ENCODE results near the gene BNIPL.

BNIPL gene

DNA sequence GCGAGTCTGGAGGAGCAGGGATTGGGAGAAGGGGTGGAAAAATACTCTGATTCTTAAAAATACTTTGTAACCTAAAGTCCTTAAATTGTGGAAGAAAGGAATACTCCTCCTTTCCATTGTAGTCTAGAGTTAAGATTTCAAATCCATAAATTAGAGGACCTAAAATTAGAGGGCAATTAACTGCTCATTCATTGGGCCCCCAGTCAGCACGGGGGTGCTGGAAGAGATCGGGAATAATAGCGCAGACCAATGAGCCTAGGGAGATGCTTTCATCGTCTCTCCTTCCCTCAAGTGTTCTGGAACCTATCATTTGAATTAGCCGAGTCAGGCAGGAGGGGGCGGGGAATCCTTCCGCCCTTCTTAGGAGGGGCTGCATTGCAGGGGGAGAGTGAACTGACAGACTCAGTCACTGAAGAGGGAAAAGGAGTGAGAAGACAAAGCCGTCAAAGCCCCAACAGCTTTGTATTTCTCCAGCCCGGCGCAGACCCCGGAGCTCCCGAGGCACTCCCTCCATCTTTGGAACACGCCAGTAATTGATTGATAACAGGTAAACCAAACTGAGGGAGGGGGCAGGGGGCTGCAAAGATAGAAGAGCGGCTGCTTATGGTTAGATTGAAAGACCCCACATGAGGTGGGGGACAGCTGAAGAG lies 23.7 kb downstream of the BNIPL start, which contains the start of gene MLLT11:
TSS of gene MLLT11 (plus strand) at position 391 of the 650 bp plus-strand sequence. CDS start 6,828 bp downstream, outside the sequence.
- DNase-seq, result peak; percentile 85

DNA sequence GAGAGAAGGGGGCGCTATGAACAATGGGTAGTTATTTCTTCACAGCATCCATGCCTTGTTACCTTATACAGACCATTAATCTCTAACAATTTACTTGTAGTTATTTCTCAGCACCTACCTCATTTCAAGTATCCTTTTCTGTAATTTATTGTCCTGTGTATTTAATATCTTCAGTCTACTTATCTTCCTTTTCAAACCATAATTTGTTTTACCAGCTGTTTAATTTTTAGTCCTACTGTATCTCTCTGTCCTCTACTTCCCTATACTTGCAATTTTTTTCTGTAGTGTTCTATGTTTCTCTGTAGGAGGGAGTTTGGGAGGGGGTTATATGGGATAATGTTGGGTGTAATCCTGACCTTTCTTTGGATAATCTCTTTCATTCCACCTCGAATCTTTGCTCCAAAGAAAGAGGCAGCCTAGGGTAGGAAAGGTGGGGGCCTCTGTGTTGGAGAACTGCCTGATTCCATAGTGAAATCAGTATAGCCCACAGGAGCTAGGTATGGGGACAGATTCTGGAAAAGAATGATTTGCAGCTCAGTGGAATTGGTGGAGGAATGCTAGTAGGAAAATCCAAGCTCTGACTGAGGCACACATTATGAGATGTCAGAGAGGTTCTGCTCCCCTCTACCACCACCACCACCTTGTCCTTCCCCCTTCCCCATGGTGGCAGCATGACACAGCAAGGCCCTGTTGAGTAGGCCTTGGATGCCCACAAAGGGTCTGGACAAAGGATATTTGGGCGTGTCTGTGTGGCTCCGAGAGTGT lies 24.5 kb downstream of the BNIPL start:
- peak; percentile 39 for DNase-seq

DNA sequence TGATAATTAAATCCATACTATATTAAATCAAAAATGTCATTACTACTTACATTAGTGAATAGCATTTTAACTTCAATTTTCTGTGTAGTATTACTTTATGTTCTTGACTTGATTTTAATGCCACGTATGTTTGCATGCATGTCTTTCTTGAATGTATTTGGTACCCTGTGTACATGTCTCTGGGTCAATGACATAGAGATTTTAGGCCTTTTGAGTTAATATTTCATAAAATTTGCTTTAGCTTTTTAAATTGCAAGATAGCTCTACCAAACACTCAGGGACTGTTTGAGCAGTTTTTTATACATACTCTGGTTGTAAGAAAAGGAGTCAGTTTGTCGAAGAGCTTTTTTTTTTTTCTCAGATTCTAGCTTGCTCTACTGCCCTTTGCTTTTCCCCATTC lies 25.3 kb downstream of the BNIPL start:
- no peak for DNase-seq

DNA sequence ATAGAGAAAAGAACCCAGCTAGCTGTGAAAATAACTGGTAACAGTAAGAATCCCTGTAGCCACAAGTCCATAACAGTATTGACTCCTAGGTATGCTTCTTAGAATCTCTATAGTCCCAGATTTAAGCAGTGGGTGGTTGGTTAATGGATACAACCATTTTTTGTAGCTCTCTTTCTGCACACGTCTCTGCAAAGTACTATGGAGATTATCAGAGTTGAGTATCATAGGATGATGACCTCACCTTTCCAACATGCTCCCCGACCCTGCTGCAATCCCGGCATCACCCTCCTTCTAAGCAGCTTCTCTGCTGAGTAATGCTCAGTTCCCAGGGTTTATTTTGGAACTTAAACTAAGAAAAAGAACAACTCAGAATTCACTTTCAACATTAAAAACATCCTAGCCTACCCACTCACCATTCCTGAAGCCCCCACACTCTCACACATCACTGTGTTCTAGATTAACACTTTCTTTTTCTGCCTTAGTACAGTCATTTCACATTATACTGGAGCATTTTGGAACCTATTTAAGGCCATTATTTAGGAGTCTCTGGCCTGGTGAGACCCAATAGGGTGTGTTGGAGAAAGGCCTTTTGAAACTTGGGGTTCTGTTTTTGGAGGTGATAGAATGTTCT lies 26.5 kb downstream of the BNIPL start:
- peak; percentile 89 for DNase-seq

DNA sequence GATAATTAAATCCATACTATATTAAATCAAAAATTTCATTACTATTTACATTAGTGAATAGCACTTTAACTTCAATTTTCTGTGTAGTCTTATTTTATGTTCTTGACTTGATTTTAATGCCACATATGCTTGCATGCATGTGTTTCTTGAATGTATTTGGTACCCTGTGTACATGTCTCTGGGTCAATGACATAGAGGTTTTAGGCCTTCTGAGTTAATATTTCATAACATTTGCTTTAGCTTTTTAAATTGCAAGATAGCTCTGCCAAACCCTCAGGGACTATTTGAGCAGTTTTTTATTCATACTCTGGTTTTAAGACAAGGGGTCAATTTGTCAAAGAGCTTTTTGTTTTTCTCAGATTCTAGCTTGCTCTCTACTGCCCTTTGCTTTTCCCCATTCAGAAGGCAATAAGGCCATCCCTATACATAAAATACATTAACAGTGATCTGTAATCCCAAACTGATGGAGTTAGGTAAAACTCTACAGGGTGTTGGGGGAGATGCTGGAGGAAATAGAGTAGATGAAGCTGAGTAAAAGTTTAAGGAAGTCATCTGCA lies 28.8 kb downstream of the BNIPL start:
- DNase-seq, result no peak

DNA sequence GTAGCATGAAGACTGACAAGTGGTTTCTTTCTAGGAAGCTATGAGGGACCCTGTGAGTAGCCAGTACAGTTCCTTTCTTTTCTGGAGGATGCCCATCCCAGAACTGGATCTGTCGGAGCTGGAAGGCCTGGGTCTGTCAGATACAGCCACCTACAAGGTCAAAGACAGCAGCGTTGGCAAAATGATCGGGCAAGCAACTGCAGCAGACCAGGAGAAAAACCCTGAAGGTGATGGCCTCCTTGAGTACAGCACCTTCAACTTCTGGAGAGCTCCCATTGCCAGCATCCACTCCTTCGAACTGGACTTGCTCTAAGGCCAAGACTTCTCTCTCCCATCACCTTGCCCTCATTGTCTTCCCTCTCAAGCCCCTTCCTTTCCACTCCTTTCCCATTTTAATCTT lies 30.8 kb downstream of the BNIPL start:
- no peak for DNase-seq

DNA sequence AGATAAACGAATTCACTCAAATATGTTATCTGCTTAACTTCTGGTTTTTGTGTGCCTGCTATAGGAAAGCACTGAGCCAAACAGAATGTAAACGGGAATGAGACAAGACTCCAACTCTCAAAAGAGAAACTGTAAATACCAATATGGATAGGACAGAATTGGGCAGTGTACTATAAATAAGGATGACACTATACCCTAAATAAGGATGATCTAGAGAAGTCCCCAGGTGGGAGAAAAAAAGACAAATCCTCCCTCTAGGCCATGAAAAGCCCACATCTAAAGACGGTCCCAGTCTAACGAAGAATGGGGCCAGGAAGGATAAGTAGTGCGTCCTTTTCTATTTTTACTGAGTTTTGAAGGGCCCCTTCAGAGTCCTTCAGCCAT lies 32.7 kb downstream of the BNIPL start:
- no peak for DNase-seq

DNA sequence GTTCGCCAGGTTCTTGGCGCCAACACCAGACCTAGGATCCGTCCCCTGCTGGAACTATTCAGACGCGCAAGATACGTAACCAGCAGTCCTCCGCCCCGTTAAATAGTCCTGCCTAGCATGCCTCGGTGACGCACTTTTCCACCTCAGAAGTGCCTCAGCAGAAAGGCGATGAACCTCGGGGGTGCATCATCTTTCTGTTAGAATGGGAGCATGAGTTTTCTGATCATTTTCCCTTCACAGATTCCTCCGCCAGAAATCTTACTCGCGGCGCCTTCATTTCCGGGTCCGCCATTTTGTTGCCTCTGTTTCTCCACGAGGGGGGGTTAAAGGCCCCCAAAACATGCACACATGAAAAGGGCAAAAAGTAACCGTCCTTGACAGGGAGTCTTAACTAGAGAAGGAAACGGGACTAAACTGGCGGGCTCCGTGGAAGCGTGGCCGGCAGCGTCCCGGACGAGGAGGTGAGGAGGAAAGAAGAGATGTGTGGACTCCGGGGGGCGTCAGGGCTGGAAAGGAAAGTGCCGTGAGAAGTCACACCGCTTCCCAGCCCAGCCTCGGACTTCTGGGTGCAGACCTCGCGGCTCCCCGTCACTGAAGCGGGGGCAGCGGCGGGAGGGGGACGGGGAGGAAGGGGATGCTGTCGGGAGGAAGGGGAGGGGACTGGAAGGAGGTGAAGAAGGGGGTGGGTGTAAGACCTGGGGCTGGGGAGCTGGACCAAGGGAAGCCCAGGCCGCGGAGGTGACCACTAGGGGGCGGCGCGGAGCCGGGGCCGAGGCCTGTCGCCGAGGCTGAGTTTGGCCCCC lies 34.3 kb downstream of the BNIPL start, which contains the start of gene GABPB2:
TSS of gene GABPB2 (plus strand) at position 288 of the 803 bp plus-strand sequence. CDS start 17,429 bp downstream, outside the sequence.
- peak; percentile 98 for DNase-seq

DNA sequence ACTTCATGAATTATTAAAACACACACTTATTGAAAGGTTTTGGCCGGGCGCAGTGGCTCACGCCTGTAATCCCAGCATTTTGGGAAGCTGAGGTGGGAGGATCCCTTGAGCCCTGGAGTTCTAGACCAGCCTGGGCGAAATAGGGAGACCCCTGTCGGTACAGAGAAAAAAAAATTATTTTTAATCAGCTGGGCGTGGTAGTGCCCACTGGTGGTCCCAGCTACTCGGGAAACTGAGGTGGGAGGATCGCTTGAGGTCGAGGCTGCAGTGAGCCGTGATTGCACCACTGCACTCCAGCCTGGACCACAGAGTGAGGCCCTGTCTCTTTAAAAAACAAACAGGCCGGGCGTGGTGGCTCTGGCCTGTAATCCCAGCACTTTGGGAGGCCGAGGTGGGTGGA lies 35.8 kb downstream of the BNIPL start:
- DNase-seq, result no peak

DNA sequence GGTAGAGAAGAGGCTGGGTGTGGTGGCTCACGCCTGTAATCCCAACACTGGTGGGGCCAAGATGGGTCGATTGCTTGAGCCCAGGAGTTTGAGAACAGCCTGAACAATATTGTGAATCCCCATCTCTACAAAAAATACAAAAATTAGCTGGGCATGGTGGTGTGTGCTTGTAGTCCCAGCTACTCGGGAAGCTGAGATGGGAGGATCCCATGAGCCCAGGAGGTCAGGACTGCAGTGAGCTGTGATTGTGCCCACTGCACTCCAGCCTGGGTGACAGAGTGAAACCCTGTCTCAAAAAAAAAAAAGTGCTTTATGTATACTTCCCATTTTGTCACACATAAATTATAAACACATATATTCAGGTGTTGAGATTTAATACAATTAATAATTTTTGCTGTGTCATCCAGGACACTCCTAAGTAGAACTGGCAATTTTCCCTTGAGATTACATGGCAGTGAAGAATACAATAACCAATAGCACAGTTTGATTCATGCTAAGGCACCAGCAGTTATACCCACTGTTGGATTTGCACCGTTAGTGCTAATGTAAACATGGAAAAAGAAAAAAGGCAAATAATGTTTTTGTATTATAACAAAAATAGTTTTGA lies 49.7 kb downstream of the BNIPL start:
- no peak for DNase-seq

Measured in fibroblast of skin of right biceps (primary cell).